Brain pericyte (primary cell): ENCODE results near the gene LPIN2.
"Not testable (repeated sequence)": the region's sequence is repeated elsewhere in the genome, so short reads cannot be mapped to it uniquely, and the experiment has no call there.

Experiments
- DNase-seq: peaks from one replicate; pipeline ENCODE4 v3.0.0-alpha.2; 2012; ENCODE audit warnings: low read depth, low spot score

Gene LPIN2

DNA sequence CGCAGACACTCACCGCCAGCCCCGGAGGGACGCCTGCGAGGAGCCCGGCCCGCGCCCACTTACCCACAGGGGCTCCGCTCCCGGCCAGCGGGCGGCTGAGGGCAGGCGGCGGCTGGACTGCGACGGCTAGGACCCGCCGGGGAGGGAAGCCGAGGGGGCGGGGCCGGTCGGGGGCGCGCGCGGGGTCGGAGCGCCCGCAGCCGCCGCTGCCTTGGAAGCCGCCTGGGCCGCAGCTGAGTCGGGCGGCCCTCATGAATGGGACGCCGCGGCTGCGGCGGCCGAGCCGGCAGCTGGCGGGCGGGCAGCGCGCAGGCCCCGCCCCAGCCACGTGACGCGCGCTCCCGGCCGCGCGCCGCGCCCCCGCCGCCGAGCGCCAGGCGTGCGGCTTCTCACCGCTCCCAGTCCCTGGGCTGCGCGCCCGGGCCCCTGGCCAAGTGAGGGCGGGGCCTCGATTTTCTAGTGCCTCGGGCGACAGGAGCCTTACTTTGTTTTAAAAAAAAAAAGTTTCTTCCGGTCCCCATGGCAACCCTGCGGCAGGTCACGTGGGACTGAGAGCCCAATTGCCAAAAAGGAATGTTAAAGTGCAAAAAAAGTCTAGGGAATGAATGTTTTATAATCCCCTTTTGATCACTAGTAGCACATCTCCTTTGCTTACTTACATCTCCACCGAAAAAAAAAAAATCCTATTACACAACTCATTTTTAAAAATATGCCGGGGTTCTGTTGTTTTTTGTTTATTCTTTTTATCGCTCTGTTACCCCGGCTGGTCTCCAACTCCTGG lies at the start of gene LPIN2:
LPIN2 (minus strand) TSS at position 121 of the 781 bp plus-strand sequence. CDS start 52,304 bp downstream, outside the sequence.
- peak; percentile 85 for DNase-seq

- no peak for DNase-seq
These were observed 48.8 kb upstream of the LPIN2 start for GRCh38 chr18:3061581-3062312.

DNA sequence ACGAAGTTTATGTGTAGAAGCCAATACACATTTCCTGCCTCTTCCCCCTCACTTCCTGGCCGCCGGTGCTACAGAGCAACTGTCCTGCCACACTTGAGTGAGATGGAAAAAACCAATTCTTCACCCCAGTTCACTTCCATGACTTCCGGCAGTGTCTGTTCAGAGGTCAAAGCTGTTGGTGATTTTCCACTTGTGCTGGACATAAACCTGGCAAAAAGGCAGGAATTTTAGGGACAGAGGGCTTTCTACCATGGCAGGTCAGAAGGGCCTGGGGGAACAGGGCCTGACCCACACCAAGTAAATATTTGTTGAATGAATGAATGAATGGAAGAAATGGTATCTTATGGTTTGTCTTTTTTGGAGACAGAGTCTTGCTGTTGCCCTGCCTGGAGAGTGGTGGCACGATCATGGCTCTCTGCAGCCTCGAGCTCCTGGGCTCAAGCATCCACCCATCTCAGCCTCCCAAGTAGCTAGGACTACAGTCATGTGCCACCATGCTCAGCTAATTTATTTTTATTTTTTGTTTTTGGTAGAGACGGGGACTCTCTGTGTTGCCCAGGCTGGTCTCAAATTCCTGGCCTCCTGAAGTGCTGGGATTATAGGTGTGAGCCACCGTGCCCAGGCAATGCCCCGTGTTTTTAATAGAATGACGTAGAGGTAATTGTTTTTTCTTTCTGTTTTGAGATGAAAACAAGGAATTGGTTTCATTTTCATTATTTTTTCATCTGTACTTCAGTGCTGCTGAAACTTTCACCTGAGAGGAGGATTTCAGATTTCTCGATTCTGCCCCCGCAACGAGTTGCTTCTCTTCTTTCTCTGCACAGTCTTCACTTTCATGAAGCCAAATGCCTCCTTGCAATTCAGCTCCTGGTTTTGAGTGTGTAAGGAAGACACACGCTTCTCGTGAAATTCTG lies 48.0 kb upstream of the LPIN2 start:
- no peak for DNase-seq

- no peak for DNase-seq
These were observed 46.3 kb upstream of the LPIN2 start for GRCh38 chr18:3059272-3059671.

DNA sequence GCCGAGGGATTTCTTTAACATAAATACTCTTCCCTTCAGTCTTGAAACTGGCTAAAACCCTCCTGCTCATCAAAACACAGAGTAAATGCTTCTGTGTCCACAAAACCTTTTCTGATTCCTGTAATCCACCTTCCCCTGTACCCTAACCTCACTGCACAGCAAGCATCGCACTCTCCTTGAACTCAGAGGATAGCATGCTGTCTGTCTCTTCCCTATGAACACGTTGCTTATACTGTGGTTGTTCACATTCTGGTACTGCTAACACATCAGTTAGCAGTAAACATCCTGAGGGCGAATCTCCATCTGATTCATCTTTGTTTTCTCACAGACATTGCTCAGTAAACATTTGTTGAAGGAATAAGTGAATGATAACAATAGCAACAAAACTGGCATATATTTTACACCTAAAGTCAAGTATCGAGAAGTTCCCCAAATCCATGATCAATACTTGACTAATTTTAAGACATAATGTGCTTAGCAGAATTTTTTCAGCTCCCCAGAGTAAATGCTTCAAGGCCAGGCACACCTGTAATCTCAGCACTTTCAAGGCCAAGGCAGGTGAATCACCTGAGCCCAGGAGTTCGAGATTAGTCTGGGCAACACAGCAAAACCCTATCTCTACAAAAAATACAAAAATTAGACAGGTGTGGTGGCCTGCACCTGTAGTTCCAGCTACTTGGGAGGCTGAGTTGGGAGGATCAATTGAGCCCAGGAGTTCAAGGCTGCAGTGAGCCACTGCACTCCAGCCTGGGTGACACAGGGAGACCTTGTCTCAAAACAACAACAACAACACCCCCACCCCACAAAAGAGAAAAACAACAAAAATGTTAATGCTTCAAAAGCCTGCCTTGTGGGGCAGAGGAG lies 45.6 kb upstream of the LPIN2 start:
- DNase-seq: no peak

GRCh38 chr18:3057526-3057925 lies 44.6 kb upstream of the LPIN2 start:
- no peak for DNase-seq

- no peak for DNase-seq
These were observed 43.4 kb upstream of the LPIN2 start for GRCh38 chr18:3056311-3056710.

GRCh38 chr18:3055816-3056215 lies 42.9 kb upstream of the LPIN2 start:
- no peak for DNase-seq

GRCh38 chr18:3055186-3055728 lies 42.3 kb upstream of the LPIN2 start:
- no peak for DNase-seq

- DNase-seq: no peak
These were observed 41.8 kb upstream of the LPIN2 start for GRCh38 chr18:3054780-3055179.

- no peak for DNase-seq
These were observed 41.3 kb upstream of the LPIN2 start for GRCh38 chr18:3054214-3054613.

DNA sequence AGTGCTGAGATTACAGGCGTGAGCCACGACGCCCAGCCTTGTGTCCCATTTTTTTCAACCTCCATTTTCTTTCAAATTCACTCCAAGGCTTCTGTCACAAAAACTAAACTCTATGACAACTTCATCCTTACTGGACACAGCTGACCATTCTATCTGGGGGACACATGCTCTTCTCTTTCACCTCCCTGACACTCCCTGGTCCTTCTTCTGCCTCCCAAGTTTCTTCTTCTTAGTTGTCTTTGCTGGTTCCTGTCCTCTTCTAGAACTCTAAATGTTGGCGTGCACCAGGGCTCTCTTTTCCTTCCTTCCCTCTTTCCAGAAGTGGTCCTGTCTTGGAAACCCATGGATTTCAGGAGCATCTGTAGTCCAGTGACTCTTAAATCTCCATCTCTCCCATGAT lies 40.1 kb upstream of the LPIN2 start:
- DNase-seq: no peak

DNA sequence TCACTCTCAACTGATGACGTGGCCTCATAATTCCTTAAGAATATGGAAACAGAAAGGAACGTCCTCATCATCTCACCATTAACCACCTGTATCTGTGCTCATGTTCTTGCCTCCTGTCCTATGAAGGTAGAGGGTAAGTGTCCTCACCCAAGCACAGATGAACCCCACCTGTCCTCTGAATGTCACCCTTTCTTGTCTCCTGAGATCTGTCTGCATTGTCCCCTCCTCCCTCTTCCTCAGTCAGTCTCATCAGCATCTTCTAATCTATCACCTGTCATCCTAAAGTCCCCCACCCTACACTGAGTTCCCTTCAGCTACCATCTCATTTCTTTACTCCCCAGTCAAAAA lies 39.4 kb upstream of the LPIN2 start:
- DNase-seq: no peak

DNA sequence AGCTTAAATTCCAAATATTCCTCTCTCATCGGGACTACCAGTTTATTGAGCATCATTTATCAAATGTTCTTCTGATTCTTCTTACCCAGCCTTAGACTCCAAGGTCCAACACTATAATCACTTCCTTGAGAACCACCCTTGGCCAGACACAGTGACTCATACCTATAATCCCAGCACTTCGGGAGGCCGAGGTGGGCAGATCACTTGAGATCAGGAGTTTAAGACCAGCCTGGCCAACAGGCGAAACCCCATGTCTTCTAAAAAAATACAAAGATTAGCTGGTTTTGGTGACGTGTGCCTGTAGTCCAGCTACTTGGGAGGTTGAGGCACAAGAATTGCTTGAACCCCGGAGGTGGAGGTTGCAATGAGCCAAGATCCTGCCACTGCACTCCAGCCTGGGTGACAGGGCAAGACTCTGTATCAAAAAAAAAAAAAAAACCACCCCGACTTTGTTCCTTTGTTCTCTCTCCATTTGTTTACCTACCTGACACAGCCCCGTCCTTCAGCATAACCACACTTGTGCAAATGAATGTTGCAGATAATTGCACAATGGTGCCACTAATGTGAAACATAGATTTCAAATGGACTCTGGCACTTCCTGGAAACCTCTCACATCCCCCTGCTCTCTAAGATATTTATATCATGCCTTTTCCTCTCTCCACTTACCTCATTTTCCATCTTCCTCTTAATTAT lies 38.9 kb upstream of the LPIN2 start:
- DNase-seq: no peak

DNA sequence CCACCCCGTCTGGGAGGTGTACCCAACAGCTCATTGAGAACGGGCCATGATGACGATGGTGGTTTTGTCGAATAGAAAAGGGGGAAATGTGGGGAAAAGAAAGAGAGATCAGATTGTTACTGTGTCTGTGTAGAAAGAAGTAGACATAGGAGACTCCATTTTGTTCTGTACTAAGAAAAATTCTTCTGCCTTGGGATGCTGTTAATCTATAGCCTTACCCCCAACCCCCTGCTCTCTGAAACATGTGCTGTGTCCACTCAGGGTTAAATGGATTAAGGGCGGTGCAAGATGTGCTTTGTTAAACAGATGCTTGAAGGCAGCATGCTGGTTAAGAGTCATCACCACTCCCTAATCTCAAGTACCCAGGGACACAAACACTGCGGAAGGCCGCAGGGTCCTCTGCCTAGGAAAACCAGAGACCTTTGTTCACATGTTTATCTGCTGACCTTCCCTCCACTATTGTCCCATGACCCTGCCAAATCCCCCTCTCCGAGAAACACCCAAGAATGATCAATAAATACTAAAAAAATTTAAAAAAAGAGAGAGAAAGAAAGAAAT lies 37.0 kb upstream of the LPIN2 start:
- DNase-seq: not testable (repeated sequence)

DNA sequence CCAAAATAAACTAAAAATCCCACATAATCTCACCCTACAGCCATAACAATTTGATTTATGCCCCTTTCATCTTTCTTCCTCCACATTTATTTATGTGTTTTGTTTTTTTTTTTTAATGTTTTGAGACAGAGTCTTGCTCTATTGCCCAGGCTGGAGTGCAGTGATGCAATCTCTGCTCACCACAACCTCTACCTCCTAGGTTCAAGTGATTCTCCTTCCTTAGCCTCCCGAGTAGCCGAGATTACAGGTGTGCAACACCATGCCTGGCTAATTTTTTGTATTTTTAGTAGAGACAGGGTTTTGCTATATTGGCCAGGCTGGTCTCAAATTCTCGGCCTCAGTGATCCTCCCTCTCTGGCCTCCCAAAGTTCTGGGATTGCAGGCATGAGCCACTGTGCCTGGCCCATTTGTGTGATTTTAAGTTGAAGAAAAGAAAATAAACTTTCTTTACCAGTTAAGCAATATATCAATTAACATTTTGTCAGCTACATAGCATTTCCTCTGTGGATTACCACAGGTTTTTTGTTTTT lies 35.9 kb upstream of the LPIN2 start:
- no peak for DNase-seq

- no peak for DNase-seq
These were observed 35.2 kb upstream of the LPIN2 start for GRCh38 chr18:3048121-3048520.

DNA sequence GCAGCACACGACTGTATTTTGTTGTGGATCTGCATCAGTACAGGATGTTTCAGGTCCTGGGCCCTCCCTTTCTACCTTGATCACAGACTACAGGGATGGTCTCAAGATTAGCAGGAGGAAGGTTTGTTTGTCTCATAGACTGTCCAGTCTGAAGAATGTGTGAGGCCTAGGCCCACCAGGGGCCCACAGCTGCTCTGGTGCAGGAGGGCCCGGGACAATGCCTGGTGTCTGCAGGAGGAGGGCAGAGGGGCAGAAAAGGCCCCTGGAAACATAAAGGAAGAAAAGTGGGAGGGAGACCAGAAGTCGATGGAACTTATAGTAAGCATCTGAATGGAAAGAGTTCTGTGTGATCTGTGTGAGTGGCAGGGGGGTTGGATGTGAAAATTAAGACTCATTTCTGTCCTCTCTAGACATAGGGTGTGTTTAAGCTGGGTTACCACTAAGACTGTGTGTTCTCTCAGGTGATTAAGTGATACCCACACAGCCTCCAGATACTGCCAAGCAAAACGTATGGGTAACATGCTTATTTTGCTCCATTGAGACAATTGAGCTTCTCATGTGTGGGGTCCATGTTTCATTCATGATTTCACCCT lies 33.4 kb upstream of the LPIN2 start:
- DNase-seq: no peak
